ENCODE results near the gene RBX1.
A peak's percentile ranks its signal among the peaks of the same experiment; 100 is the strongest.

The RBX1 gene

GRCh38 chr22:40950962-40951794 lies at the start of gene RBX1:
TSS of gene RBX1 (plus strand) at chr22:40951378. CDS start at chr22:40951399, 21 bp downstream.
- no peak for TF ChIP-seq ZNF70 (CRISPR knock-in tag; IDR thresholded peaks at IDR 0.05)
- no peak for TF ChIP-seq GLIS3 (CRISPR knock-in tag; IDR thresholded peaks at IDR 0.05)
- TF ChIP-seq ISL1 (CRISPR knock-in tag; IDR thresholded peaks at IDR 0.05), result no peak
- no peak for TF ChIP-seq OSR1 (CRISPR knock-in tag; IDR thresholded peaks at IDR 0.05)
- TF ChIP-seq, protein P1, sequence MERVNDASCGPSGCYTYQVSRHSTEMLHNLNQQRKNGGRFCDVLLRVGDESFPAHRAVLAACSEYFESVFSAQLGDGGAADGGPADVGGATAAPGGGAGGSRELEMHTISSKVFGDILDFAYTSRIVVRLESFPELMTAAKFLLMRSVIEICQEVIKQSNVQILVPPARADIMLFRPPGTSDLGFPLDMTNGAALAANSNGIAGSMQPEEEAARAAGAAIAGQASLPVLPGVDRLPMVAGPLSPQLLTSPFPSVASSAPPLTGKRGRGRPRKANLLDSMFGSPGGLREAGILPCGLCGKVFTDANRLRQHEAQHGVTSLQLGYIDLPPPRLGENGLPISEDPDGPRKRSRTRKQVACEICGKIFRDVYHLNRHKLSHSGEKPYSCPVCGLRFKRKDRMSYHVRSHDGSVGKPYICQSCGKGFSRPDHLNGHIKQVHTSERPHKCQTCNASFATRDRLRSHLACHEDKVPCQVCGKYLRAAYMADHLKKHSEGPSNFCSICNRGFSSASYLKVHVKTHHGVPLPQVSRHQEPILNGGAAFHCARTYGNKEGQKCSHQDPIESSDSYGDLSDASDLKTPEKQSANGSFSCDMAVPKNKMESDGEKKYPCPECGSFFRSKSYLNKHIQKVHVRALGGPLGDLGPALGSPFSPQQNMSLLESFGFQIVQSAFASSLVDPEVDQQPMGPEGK (CRISPR knock-in tag; IDR thresholded peaks at IDR 0.05; ENCODE audit: borderline replicate concordance), result no peak
- TF ChIP-seq ZFP30 (CRISPR knock-in tag; IDR thresholded peaks at IDR 0.05), result no peak
- no peak for TF ChIP-seq ARNTL (CRISPR knock-in tag; IDR thresholded peaks at IDR 0.05; ENCODE audit: borderline replicate concordance, low read depth)
- no peak for TF ChIP-seq TCF4 (CRISPR knock-in tag; IDR thresholded peaks at IDR 0.05; ENCODE audit: borderline replicate concordance)
- TF ChIP-seq ZNF8 (CRISPR knock-in tag; IDR thresholded peaks at IDR 0.05), result no peak
- no peak for TF ChIP-seq ZFP3 (CRISPR knock-in tag; IDR thresholded peaks at IDR 0.05)
- TF ChIP-seq POU6F1 (CRISPR knock-in tag; IDR thresholded peaks at IDR 0.05; ENCODE audit: borderline replicate concordance, low read depth), result no peak
- TF ChIP-seq PPARA (CRISPR knock-in tag; IDR thresholded peaks at IDR 0.05; ENCODE audit: borderline replicate concordance), result no peak
- TF ChIP-seq, protein P2, sequence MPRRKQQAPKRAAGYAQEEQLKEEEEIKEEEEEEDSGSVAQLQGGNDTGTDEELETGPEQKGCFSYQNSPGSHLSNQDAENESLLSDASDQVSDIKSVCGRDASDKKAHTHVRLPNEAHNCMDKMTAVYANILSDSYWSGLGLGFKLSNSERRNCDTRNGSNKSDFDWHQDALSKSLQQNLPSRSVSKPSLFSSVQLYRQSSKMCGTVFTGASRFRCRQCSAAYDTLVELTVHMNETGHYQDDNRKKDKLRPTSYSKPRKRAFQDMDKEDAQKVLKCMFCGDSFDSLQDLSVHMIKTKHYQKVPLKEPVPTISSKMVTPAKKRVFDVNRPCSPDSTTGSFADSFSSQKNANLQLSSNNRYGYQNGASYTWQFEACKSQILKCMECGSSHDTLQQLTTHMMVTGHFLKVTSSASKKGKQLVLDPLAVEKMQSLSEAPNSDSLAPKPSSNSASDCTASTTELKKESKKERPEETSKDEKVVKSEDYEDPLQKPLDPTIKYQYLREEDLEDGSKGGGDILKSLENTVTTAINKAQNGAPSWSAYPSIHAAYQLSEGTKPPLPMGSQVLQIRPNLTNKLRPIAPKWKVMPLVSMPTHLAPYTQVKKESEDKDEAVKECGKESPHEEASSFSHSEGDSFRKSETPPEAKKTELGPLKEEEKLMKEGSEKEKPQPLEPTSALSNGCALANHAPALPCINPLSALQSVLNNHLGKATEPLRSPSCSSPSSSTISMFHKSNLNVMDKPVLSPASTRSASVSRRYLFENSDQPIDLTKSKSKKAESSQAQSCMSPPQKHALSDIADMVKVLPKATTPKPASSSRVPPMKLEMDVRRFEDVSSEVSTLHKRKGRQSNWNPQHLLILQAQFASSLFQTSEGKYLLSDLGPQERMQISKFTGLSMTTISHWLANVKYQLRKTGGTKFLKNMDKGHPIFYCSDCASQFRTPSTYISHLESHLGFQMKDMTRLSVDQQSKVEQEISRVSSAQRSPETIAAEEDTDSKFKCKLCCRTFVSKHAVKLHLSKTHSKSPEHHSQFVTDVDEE (CRISPR knock-in tag; IDR thresholded peaks at IDR 0.05), result no peak
- TF ChIP-seq SNAI2 (CRISPR knock-in tag; IDR thresholded peaks at IDR 0.05), result no peak
- TF ChIP-seq, protein P3, sequence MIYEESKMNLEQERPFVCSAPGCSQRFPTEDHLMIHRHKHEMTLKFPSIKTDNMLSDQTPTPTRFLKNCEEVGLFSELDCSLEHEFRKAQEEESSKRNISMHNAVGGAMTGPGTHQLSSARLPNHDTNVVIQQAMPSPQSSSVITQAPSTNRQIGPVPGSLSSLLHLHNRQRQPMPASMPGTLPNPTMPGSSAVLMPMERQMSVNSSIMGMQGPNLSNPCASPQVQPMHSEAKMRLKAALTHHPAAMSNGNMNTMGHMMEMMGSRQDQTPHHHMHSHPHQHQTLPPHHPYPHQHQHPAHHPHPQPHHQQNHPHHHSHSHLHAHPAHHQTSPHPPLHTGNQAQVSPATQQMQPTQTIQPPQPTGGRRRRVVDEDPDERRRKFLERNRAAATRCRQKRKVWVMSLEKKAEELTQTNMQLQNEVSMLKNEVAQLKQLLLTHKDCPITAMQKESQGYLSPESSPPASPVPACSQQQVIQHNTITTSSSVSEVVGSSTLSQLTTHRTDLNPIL (CRISPR knock-in tag; IDR thresholded peaks at IDR 0.05; ENCODE audit: low read depth), result no peak
- TF ChIP-seq ZNF565 (CRISPR knock-in tag; conservative IDR thresholded peaks at IDR 0.05; ENCODE audit: low read depth), result no peak
- no peak for TF ChIP-seq RARB (CRISPR knock-in tag; IDR thresholded peaks at IDR 0.05)
- no peak for TF ChIP-seq TOX (CRISPR knock-in tag; IDR thresholded peaks at IDR 0.05; ENCODE audit: borderline replicate concordance)
- TF ChIP-seq BACH2 (CRISPR knock-in tag; IDR thresholded peaks at IDR 0.05; ENCODE audit: borderline replicate concordance), result no peak
- peak; percentile 94 for ATAC-seq

GRCh38 chr22:40904101-40904500 lies 47.1 kb upstream of the RBX1 start:
- no peak for TF ChIP-seq ZNF70 (CRISPR knock-in tag; IDR thresholded peaks at IDR 0.05)
- no peak for TF ChIP-seq OSR1 (CRISPR knock-in tag; IDR thresholded peaks at IDR 0.05)
- TF ChIP-seq PPARA (CRISPR knock-in tag; IDR thresholded peaks at IDR 0.05; ENCODE audit: borderline replicate concordance), result no peak
- TF ChIP-seq RARB (CRISPR knock-in tag; IDR thresholded peaks at IDR 0.05), result no peak
- TF ChIP-seq, protein P3 (CRISPR knock-in tag; IDR thresholded peaks at IDR 0.05; ENCODE audit: low read depth), result no peak
- TF ChIP-seq BACH2 (CRISPR knock-in tag; IDR thresholded peaks at IDR 0.05; ENCODE audit: borderline replicate concordance), result no peak
- TF ChIP-seq ZC3H10 (CRISPR knock-in tag; IDR thresholded peaks at IDR 0.05), result no peak
- TF ChIP-seq ZFP3 (CRISPR knock-in tag; IDR thresholded peaks at IDR 0.05), result no peak
- no peak for TF ChIP-seq ZNF8 (CRISPR knock-in tag; IDR thresholded peaks at IDR 0.05)
- no peak for TF ChIP-seq POU6F1 (CRISPR knock-in tag; IDR thresholded peaks at IDR 0.05; ENCODE audit: borderline replicate concordance, low read depth)
- TF ChIP-seq, protein P1 (CRISPR knock-in tag; IDR thresholded peaks at IDR 0.05; ENCODE audit: borderline replicate concordance), result no peak
- no peak for TF ChIP-seq TCF4 (CRISPR knock-in tag; IDR thresholded peaks at IDR 0.05; ENCODE audit: borderline replicate concordance)
- TF ChIP-seq SNAI2 (CRISPR knock-in tag; IDR thresholded peaks at IDR 0.05), result no peak
- TF ChIP-seq ZNF565 (CRISPR knock-in tag; conservative IDR thresholded peaks at IDR 0.05; ENCODE audit: low read depth), result no peak
- TF ChIP-seq, protein P2 (CRISPR knock-in tag; IDR thresholded peaks at IDR 0.05), result no peak
- TF ChIP-seq ARNTL (CRISPR knock-in tag; IDR thresholded peaks at IDR 0.05; ENCODE audit: borderline replicate concordance, low read depth), result no peak
- no peak for TF ChIP-seq ISL1 (CRISPR knock-in tag; IDR thresholded peaks at IDR 0.05)
- no peak for TF ChIP-seq GLIS3 (CRISPR knock-in tag; IDR thresholded peaks at IDR 0.05)
- ATAC-seq, result no peak
